ENCODE data around the gene SOHLH2.

The SOHLH2 gene

DNA sequence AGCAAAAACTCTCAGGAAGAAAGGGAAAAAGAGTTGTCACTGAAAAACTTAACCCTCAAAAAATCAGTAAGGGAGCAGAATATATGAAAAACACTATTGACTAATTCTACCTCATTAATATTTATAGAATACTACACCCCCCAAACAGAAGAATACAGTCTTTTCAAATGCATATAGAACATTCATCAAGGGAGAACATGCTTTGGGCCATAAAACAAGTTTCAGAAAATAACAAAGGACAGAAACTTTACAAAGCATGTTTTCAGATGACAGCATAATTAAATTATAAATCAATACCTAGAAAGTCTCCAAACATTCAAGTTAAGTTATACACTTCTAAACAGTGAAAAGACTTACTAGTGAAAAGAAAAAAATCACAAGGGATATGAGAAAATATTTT is 30.5 kb downstream of the SOHLH2 start:
- DNase-seq = no peak

GRCh38 chr13:36175621-36176020 is 38.7 kb downstream of the SOHLH2 start:
- no peak for DNase-seq

DNA sequence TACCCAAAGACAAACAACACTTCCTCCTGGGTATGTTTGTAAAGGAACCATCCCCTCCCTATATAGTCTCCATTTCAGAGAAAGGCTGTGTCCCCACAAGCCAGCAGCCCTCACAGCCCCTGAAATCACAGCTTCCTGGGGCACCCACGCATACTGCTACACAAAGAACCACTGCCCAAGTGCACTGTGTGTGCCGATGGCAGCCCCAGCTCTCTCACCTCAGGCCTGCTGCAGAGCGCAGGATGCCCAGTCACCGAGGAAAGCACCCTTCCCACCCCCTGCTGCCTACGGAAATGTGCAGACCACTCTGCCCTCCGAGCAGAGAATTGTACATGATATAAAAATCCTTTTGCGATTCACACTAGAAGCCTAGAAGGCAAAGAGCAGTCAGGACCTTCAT is 39.4 kb downstream of the SOHLH2 start:
- no peak for DNase-seq

- no peak for DNase-seq
Observed at GRCh38 chr13:36173571-36174322, 40.6 kb downstream of the SOHLH2 start.

DNA sequence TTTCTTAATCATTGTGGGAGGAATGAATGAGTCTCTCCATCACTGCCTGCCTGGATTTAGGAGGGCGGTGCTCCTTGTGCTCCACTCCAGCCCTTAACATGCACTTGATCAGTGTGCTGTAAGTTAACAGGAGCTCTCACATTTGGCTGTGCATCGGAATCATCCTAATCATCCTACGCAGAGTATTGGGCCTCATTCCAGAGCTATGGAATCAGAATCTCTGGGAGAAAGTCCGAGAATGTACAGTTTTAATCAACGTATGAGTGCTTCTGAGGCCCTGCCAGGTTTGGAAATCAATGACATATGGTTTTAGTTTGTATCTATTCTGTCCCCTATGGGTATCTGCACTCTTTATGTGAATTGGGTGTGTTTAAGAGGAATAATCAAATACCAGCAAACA is 48.3 kb downstream of the SOHLH2 start:
- DNase-seq = no peak

DNA sequence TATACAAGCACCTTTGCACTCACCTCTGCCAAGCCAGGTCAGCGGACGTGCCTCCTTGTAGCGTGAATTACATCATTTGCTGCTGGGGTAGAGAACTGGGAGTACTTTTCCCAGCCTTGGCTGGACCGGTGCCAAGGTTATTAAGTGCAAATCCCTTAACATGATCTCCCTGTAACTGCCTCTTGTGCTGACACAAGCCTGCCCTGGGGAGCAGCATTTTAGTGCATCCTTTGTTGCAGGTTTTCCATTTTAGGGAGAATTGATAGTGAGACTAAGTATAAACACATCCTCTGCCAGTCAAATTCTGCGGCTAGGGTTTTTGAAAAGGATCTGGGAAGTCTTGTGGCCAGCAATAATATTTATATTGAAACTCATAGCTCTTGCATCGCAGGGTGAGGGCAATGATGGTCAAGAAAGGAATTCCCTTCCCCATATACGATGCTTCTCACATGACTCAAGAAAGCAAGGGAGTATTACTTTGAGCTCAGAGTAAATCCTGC is 50.5 kb downstream of the SOHLH2 start:
- DNase-seq = no peak

DNA sequence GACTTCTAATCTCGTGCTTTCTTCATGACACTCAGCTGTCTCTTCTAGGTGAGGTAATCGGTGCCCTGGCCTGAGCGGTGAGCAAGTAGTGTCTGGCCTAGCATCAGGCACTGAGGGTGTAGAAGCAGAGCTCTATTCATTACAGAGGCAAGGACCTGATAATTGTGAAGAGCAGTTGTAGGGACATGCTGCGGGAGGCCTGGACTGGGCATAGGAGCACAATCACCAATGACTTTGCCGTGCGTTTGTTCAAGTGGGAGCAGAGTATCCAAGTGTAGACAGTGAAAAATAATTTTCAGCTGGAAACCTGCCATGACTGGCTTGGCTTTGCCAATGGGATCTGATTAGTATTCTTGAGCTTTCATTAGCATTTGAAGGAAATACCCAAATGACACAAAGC is 51.1 kb downstream of the SOHLH2 start:
- no peak for DNase-seq

DNA sequence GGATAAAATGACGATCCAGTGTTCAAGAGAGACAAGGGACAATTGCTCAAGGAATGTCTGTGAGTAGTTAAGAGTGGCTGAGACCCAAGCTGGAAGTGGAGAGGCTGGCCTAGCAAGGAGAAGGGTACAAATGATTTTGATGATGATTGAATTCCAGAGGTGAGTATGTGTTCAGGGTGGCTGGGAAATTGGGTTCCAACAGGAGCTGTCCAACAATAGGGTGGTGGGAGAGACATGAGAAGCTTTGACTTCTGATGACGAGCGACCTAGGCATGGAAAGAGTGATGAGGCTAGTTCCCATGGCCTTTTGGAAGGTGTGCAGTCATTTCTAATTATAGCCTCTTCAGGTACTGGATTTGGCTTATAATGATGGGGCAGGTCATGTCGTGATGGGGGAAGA is 54.1 kb downstream of the SOHLH2 start:
- no peak for DNase-seq

DNA sequence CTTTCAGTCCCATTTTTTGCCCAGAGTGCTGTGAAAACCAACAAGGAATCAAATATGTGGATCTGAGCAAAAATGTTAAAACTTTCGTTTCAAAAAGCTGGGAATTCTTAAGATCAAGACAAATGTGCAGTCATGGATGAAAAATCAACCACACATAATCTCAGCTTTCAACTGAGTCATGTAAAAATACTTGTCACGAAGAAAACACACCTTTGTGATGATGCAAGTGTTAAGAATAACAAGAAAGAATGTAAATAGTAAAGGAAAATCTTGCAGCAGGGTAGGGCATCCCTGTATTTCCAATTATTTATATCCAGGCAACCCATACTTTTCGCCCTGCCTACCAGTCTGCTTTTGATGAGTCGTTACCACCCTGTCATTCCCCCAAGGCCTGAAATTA is 55.7 kb downstream of the SOHLH2 start:
- DNase-seq = no peak

- no peak for DNase-seq
Observed at GRCh38 chr13:36157480-36157879, 56.9 kb downstream of the SOHLH2 start.

DNA sequence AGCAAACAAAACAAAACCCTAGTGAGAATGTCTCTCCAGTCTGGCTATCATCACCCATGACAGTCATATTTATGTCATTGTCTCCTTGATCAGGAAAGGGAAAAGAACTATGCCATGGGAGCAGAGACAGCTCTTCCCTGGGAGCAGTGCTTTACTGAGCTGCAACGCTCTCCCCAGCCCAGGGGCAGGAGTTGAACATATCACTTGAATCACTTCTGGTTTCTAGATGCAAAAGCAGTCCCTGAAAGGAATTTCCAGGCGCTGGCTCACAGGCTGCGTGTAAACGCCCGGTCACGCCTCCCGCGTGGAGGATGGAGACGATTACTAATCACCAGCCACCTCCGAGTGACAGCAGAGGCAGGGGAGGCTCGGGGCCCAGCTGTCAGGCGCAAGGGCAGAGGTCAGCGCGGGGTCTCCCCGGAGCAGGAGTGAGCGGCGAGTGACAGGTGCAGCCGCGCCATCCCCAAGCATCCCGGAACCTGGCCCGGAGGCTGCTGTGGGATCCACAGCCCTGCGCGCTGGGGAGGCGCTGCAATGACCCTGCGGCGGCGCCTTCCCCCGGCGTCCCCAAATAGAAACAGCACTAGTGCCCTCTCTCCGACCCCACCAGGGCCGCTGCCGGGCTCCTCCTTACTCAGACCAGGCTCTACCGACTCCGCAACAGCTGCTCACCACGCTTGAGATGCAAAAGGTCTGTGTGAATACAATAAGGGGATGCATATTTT is 59.6 kb downstream of the SOHLH2 start:
- DNase-seq = no peak

DNA sequence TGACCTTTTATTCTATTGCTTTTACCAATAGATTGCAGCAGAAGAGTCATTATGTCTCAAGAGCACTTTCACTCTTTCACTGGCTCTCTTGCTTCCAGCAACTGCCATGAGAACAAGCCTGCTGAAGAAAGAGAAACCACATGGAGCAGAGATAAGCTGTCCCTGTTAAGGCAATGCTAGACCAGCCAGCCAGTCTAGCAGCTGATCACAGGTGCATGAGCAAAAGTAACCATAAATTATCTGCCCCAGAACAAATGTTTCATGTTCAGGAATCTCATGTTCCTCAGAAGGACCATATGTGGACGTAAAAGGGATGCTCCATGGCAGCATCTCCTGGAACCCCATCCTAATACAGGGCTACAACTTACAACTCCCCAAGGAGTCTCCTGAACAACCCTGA is 62.8 kb downstream of the SOHLH2 start:
- DNase-seq = no peak

- no peak for DNase-seq
Observed at GRCh38 chr13:36148446-36148845, 65.9 kb downstream of the SOHLH2 start.

- no peak for DNase-seq
Observed at GRCh38 chr13:36147330-36147729, 67.0 kb downstream of the SOHLH2 start.

GRCh38 chr13:36146511-36147269 is 67.7 kb downstream of the SOHLH2 start:
- no peak for DNase-seq

- DNase-seq = no peak
Observed at GRCh38 chr13:36143738-36144137, 70.6 kb downstream of the SOHLH2 start.

DNA sequence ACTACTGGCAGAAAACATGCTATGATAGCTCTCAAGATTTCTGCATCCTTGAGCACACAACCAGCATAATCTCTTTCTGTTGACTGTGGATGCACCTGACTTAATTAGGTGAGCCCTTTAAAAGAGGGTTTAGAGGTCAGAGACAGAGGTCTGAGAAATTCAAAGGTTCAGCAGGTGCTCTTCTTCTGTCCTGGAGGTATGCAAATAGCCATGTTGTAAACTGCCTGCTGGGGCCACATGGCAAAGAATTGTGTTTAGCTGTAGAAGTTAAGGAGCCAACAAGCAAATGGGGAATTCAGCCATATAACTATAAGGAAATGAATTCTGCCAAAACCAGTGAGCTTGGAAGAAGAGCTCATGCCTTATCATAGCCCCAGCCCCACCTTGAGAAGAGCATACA is 71.6 kb downstream of the SOHLH2 start:
- no peak for DNase-seq

DNA sequence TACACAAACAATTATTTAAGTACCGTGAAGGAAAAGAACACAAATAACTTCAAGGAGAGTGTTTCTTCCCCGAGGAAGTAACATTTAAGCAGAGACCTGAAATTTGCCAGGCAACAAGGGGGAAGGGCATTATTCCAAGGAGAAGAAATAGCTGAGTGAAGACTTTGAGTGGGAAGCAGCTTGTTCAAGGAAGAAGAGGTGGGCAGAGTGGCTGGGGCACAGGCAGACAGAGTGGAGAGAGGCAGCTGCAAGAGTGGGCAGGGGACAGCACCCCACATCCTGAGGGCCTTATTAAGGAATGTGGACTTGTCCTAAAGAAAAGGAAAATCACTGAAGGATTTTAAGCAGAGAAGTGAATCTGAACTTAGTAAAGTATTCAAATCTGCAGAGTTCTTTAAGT is 78.5 kb downstream of the SOHLH2 start:
- no peak for DNase-seq

- DNase-seq = no peak
Observed at GRCh38 chr13:36134632-36135031, 79.7 kb downstream of the SOHLH2 start.

- DNase-seq = no peak
Observed at GRCh38 chr13:36133950-36134626, 80.3 kb downstream of the SOHLH2 start.

DNA sequence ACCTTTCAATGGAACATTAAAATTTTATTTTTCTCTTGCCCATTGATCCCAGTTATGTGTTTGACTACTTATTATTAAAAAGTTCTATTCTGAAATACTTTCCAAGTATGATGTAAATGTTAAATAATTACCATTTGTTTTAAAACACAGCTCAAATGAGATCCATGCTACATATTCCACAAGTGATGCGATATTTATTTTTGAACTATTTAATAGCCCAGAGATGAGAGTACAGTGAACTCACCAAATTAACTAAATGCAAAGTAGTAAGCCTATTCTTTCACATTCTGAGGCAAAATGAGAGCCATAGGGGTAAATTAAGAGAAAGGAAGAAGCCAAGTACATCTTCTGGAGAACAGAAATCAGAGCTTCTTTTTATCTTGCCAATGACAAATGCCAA is 82.0 kb downstream of the SOHLH2 start:
- DNase-seq = no peak

DNA sequence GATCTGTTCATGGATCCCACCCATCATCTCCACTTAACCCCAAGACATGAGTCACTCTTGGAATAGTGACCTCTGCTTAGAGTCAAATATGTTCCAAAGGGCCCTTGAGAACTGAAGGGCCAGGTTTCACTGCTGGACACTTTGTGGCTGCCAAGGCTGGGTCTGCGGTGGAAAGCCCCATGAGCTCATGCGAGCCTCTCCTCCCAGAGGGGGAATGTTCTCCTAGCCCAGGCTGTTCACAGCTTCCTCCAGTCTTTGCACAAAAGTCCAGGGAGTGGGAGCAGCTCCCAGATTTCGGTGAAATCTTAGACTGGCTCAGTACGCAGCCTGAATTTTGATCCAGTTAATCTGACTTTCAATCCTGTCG is 82.4 kb downstream of the SOHLH2 start:
- no peak for DNase-seq

DNA sequence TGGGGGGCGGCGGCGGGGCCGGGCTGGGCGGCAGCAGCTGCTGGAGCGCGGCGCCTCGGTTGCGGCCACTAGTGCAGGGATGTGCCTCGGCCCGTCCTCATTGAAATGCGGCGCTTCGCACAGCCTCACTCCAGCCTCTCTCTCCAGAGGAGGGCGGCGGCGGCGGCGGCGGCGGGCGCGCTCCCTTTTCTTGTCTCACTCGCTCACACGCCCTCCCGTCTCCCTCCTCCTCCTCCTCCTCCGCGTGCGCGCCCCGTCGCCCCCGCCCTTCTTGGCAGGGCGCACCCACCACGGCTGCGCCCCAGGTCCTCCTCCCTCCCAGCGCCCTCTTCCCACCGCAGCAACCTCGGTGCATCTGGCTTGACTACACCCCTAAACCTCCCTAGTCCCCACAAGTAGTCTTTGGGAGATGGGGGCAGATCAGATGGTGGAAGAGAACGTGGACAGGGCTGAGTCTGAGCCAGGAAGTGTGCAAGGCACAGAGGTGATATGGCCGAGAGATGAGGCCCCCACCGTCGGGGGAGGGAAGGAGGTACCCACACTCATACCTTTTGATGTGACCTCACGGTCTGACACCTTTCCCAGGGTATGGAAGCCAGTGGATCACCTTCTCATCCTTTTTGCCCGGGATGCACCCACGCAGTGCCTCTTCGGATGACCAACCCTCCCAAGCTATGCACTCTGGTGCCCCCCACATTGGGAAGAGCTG is 83.0 kb downstream of the SOHLH2 start, which contains the start of gene DCLK1:
DCLK1 (minus strand) TSS at position 161 of the 709 bp plus-strand sequence.
- DNase-seq = no peak

Measured in SW 1271 (cell line).